GM06990 (cell line): ENCODE measurements around the gene CASKIN2.

Experiments used
- DNase-seq: peaks from one replicate; pipeline ENCODE4 v3.0.0-alpha.2; 2011; ENCODE audit not compliant: insufficient read length; ENCODE audit errors: extremely low read depth
- H3K27me3 ChIP-seq: replicated peaks from 2 replicates; pipeline ENCODE4 v1.6.0; 2011; ENCODE audit warnings: low read length; ENCODE audit not compliant: control insufficient read depth, insufficient read depth
- H3K36me3 ChIP-seq: 2 replicates; pipeline ENCODE4 v1.5.1; 2011; ENCODE audit warnings: low read length; ENCODE audit not compliant: control insufficient read depth, insufficient read depth
- H3K4me3 ChIP-seq: replicated peaks from 2 replicates; pipeline ENCODE4 v1.5.1; 2011; ENCODE audit warnings: low read depth, mild to moderate bottlenecking, control low read depth, low read length
- TF ChIP-seq, protein P1 (sequence below): IDR thresholded peaks from 2 replicates; pipeline ENCODE4 v1.5.1; 2011; ENCODE audit warnings: low read length, control low read depth, mild to moderate bottlenecking, inconsistent platforms; ENCODE audit not compliant: insufficient read depth, poor library complexity, severe bottlenecking

The CASKIN2 gene

DNA sequence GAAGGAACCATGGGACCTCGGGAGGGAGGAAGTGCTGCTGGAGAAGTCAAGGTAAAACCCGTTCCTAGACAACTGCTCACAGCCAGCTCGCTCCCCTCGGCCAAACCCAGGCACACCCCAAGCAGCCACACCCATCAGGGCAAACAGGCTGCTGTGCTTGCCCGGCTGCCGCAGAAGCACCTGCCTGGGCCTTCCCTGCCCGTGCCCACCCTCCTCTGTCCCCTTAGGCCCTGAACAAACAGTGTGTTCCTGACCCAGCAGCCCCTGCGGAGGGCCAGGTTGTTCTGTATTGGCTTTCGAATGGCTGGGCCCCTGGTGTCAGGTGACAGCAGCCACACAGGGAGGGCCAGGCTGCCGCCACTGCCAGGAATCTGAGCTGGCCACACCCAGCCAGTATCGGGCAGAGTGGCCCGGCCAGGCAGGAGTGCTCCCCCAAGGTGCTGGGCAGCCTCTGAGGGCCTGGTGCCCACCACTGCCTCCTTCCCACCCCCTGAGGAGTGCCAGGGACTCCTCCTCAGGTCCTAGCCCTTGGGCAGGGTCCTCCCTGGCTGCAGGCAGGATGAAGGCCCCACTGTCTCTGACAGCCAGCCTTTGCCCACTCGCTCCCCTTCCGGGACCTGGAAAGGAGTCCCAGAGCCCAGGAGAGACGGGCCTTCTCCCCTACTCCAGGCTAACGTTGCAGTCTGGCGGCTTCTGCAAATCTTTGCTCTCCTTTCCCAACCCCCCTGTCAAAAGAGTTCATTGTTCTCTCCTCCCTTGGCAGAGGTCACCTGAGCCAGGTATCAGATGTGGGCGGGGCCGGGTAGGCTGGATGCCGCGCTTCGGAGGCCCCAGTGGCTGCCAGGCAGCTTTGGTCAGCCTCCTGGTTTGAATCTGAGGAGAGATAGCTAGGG, 34.2 kb upstream of the CASKIN2 start:
- no peak for DNase-seq
- Histone ChIP-seq H3K27me3 (no peaks in the 10 kb centered on the region), H3K36me3 (no peaks in the 10 kb centered on the region), H3K4me3 (no peak overlapping the region)
- TF ChIP-seq, protein P1, sequence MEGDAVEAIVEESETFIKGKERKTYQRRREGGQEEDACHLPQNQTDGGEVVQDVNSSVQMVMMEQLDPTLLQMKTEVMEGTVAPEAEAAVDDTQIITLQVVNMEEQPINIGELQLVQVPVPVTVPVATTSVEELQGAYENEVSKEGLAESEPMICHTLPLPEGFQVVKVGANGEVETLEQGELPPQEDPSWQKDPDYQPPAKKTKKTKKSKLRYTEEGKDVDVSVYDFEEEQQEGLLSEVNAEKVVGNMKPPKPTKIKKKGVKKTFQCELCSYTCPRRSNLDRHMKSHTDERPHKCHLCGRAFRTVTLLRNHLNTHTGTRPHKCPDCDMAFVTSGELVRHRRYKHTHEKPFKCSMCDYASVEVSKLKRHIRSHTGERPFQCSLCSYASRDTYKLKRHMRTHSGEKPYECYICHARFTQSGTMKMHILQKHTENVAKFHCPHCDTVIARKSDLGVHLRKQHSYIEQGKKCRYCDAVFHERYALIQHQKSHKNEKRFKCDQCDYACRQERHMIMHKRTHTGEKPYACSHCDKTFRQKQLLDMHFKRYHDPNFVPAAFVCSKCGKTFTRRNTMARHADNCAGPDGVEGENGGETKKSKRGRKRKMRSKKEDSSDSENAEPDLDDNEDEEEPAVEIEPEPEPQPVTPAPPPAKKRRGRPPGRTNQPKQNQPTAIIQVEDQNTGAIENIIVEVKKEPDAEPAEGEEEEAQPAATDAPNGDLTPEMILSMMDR = no peak

DNA sequence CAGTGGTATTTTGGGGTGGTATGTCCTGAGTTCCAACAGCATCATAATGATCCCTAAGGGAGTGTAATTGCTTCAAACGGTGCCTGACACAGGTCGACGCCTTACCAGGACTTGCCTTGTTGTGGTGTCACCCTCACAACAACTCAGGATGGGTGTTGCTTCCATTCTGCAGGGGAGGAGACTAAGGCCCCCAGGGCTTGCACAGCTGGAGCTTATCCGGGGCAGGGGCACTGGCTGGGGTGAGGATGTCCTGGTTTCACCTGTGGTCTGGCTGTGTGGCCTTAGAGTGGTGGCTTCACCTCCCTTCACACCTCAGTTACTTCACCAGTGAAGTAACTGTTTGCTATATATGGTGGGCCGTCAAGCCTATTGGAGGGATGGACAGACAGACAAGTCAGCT, 33.5 kb upstream of the CASKIN2 start:
- Histone ChIP-seq H3K36me3 (no peaks in the 10 kb centered on the region), H3K27me3 (no peaks in the 10 kb centered on the region), H3K4me3 (no peak overlapping the region)
- TF ChIP-seq, protein P1 = no peak
- no peak for DNase-seq

DNA sequence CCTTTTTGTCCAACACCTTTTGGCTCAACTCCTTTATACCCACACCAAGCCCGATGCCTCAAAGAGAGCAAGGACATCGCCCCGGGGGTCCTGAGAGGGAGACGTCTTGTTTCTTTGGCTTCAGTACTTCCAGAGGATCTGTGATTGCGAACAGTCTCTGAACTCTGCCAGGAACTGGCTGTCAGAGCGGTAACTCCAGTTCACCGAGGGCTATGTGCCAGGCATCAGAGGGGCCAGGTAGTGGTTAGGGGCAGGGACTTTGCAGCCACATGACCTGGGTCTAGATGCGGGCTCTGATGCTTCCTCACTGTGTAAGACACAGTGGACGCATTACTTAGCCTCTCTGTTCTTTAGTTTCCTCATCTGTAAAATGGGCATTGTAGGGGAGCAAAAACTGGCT, 31.8 kb upstream of the CASKIN2 start:
- no peaks in the 10 kb centered on the region for H3K27me3 ChIP-seq
- H3K36me3 ChIP-seq = no peaks in the 10 kb centered on the region
- DNase-seq = no peak
- no peak overlapping the region for H3K4me3 ChIP-seq
- TF ChIP-seq, protein P1 = no peak

DNA sequence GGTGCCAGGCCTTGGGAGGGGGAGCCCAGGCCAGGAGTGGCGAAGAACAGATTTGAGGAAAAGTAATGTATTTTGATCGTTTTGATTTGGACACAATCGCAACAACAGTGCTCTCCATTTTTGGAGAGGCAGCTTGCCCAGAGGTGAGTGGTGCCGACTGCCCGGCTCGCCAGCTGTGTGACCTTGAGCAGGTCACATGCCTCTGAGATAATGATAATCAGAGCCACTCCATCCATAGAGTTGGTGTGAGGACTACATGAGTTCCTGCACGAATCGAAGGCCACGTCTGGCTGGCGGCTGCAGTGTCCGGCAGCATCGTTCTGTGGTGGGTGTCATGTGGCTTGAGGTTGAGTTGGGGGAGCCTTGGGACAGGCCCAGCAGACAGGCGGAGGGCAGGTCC, 30.8 kb upstream of the CASKIN2 start:
- no peaks in the 10 kb centered on the region for H3K36me3 ChIP-seq
- H3K27me3 ChIP-seq = no peaks in the 10 kb centered on the region
- DNase-seq = no peak
- TF ChIP-seq, protein P1 = no peak
- no peak overlapping the region for H3K4me3 ChIP-seq

DNA sequence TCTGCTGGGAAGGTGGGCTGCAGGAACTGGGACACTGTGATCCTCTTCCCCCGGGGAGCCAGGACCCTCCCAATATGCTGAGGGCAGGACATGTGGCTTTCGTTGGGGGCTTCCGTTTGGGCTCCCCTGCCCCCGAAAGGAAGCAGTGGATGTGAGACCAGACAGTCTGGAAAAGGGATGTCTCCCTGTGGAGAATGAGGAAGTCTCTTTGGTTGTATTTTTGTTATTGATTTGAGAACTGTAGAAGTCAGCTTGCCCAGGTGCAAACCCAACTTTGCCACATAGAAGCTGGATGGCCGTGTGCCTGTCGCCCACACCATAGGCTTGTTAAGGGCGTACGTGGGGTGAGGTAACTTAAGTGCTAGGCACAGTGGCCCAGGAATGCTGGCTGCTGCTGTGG, 28.9 kb upstream of the CASKIN2 start:
- TF ChIP-seq, protein P1 = no peak
- H3K4me3 ChIP-seq = no peak overlapping the region
- no peak for DNase-seq
- H3K27me3 ChIP-seq = no peaks in the 10 kb centered on the region
- H3K36me3 ChIP-seq = no peaks in the 10 kb centered on the region
